Measurements from ENCODE around the gene PACS1.

DNA sequence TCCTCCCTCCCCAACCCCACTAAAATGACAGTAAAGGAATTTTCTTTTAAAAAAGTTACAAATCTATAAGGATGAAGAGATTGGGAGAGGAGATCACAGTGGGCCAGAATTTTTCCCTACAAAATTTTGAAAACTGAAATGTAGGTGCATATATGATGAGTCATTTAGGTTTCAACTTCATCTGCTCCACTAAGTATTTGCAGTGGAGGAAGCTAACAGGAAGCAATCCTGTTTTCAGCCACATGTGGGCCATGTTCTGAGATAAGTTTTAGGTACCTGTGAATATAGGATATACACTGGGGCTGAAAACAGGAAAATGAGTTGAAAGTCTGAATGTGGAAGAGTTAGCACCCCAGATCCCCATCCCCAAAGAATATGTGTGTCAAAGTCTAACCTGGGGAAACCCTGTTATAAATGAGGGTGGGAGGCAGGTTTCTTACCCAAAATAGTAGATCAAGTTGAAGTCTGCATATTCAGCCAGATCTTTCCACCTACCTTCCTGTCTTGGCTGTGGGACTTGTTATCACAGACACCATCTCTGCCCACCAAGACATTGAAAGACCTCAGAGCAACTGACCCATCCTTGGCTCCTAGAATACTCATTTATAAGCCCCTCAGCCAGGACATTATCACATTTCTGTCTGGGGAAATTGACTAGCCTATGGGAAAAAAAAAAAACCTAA, 87.3 kb downstream of the PACS1 start:
- TF ChIP-seq, protein P1, sequence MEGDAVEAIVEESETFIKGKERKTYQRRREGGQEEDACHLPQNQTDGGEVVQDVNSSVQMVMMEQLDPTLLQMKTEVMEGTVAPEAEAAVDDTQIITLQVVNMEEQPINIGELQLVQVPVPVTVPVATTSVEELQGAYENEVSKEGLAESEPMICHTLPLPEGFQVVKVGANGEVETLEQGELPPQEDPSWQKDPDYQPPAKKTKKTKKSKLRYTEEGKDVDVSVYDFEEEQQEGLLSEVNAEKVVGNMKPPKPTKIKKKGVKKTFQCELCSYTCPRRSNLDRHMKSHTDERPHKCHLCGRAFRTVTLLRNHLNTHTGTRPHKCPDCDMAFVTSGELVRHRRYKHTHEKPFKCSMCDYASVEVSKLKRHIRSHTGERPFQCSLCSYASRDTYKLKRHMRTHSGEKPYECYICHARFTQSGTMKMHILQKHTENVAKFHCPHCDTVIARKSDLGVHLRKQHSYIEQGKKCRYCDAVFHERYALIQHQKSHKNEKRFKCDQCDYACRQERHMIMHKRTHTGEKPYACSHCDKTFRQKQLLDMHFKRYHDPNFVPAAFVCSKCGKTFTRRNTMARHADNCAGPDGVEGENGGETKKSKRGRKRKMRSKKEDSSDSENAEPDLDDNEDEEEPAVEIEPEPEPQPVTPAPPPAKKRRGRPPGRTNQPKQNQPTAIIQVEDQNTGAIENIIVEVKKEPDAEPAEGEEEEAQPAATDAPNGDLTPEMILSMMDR (IDR thresholded peaks at IDR 0.05): no peak
- TF ChIP-seq POLR2AphosphoS5 (IDR thresholded peaks at IDR 0.05): no peak

Measured in breast epithelium (tissue), 3 donors.